ENCODE data around the gene TFPI2. TPM values are rescaled to one million over a fixed set of nuclear protein-coding genes. Genes with fewer than 3 reads are reported as not detected.

Gene TFPI2
- total RNA-seq, 2 experiments from 2014 or later, result not detected

DNA sequence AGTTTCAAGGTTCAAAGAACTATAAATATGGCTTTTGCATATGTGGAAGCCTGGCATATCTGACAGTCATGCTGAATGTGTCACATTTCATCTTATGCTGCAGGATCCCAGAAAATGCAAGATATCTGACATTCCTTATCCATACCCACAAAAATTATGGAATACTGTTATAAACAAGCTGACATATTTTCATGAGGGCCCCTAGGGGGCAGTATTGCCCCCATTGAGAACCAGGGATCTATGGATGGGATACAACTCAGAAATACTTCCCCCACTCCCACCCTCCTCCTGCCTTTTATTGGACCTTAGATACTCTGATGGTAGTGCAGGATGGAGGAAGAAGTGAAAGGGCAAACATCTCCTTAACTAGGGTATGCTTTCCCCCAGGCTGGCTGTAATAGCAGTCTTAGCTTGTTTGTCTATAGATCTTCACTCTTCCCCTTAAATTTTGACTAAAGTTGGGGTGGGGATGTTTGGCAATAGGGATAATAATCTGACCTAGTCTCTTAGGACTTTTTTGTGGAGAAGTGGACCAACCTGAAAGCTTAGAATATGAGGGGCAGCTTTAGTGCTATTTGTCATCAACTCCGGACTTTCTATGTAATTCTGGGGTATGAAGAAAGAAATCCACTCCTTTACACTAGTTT is 12.3 kb upstream of the TFPI2 start:
- Histone ChIP-seq H2AFZ (ENCODE audit: low read length) (no peak overlapping the region; the same call in 1 of the 2 replicates), H3K9me3 (ENCODE audit: low read length) (no peaks in the 10 kb centered on the region), H3K79me2 (ENCODE audit: insufficient read depth, low read depth, low read length) (no peaks in the 10 kb centered on the region), H3K4me1 (ENCODE audit: insufficient read depth, low read length, poor library complexity, severe bottlenecking) (no peaks in the 10 kb centered on the region), H3K9me2 (ENCODE audit: insufficient read depth, low read length) (no peaks in the 10 kb centered on the region), H3K4me3 (ENCODE audit: low read depth, low read length, poor library complexity, severe bottlenecking) (no peak overlapping the region), H4K20me1 (ENCODE audit: insufficient read depth, low read length) (no peaks in the 10 kb centered on the region), H3K4me2 (ENCODE audit: low read length) (no peak overlapping the region), H3K36me3 (ENCODE audit: insufficient read depth, low read length) (no peaks in the 10 kb centered on the region), H3K27ac (ENCODE audit: low read depth, low read length, poor library complexity, severe bottlenecking) (no peak overlapping the region)
- ChIA-PET POLR2A (interaction anchor here (0.5 to 1.4 kb wide), 4 partner anchors 184 to 561 kb away, joined by 4 to 5 read pairs (median 4); no protein-coding TSS in a partner anchor), CTCF (ENCODE audit: unreplicated experiment) (interaction anchor here (1.2 kb wide), 1 partner anchor 184 kb away, joined by 10 read pairs; no protein-coding TSS in a partner anchor)
- intact Hi-C loops (cut with micrococcal nuclease; ENCODE audit: unreplicated experiment), result loop anchor here (1.0 to 5.0 kb wide), 4 partner anchors 184 to 492 kb away; no protein-coding TSS in a partner anchor
- TF ChIP-seq, protein P1, sequence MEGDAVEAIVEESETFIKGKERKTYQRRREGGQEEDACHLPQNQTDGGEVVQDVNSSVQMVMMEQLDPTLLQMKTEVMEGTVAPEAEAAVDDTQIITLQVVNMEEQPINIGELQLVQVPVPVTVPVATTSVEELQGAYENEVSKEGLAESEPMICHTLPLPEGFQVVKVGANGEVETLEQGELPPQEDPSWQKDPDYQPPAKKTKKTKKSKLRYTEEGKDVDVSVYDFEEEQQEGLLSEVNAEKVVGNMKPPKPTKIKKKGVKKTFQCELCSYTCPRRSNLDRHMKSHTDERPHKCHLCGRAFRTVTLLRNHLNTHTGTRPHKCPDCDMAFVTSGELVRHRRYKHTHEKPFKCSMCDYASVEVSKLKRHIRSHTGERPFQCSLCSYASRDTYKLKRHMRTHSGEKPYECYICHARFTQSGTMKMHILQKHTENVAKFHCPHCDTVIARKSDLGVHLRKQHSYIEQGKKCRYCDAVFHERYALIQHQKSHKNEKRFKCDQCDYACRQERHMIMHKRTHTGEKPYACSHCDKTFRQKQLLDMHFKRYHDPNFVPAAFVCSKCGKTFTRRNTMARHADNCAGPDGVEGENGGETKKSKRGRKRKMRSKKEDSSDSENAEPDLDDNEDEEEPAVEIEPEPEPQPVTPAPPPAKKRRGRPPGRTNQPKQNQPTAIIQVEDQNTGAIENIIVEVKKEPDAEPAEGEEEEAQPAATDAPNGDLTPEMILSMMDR (conservative IDR thresholded peaks at IDR 0.05; ENCODE audit: low read length), result peak; percentile 99
- TF ChIP-seq EZH2phosphoT487 (IDR thresholded peaks at IDR 0.05; ENCODE audit: borderline replicate concordance, low read depth, low read length), result no peak
- no TSS peak for BruUV-seq (replicated peaks)
- peak; percentile 60 for DNase-seq (ENCODE audit: low spot score)

DNA sequence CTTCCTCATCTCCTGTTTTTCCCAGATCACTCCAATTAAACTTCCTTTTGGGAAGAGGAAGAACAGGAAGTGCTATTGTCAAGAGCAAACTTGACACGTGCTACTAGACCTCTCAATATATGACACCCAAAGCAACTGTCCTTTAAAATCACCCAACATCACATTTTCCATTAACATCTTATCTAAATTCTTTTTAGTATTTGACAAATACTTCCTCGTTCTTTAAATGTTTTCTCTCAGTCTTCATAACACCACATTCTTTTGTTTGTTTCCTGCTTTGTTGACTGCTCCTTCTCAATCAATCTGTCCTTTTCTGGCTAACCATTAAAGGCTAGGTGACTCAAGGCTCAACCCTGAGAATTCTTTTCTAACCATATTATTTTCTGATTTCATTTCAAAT is 7.1 kb upstream of the TFPI2 start:
- no peaks in the 10 kb centered on the region for H3K9me2 ChIP-seq (ENCODE audit: insufficient read depth, low read length)
- BruUV-seq (replicated peaks), result no TSS peak
- no peak overlapping the region for H3K4me2 ChIP-seq (ENCODE audit: low read length)

More for the DNA sequence above, 7.1 kb upstream of the TFPI2 start:
- TF ChIP-seq EZH2phosphoT487 (IDR thresholded peaks at IDR 0.05; ENCODE audit: borderline replicate concordance, low read depth, low read length), result no peak
- TF ChIP-seq, protein P1 (conservative IDR thresholded peaks at IDR 0.05; ENCODE audit: low read length), result no peak
- H3K79me2 ChIP-seq (ENCODE audit: insufficient read depth, low read depth, low read length), result no peaks in the 10 kb centered on the region
- no peak overlapping the region for H2AFZ ChIP-seq (ENCODE audit: low read length)
- no peaks in the 10 kb centered on the region for H3K9me3 ChIP-seq (ENCODE audit: low read length)
- no peaks in the 10 kb centered on the region for H4K20me1 ChIP-seq (ENCODE audit: insufficient read depth, low read length)
- POLR2A ChIA-PET, result interaction anchor here (0.7 to 2.0 kb wide), 2 partner anchors 11 to 421 kb away, joined by 3 to 6 read pairs; no protein-coding TSS in a partner anchor
- no peak overlapping the region for H3K27ac ChIP-seq (ENCODE audit: low read depth, low read length, poor library complexity, severe bottlenecking)
- CTCF ChIA-PET (ENCODE audit: unreplicated experiment), result no interaction called here
- H3K36me3 ChIP-seq (ENCODE audit: insufficient read depth, low read length), result no peaks in the 10 kb centered on the region
- H3K4me1 ChIP-seq (ENCODE audit: insufficient read depth, low read length, poor library complexity, severe bottlenecking), result no peaks in the 10 kb centered on the region
- no peak for DNase-seq (ENCODE audit: low spot score)
- intact Hi-C loops (cut with micrococcal nuclease; ENCODE audit: unreplicated experiment), result no loop called here
- H3K4me3 ChIP-seq (ENCODE audit: low read depth, low read length, poor library complexity, severe bottlenecking), result no peak overlapping the region

Measured in OCI-LY7 (cell line).